Measurements from ENCODE around the gene CTAGE6.
"Not testable (repeated sequence)": the region's sequence is repeated elsewhere in the genome, so short reads cannot be mapped to it uniquely, and the experiment has no call there.

- TF ChIP-seq POLR2AphosphoS5 (IDR thresholded peaks at IDR 0.05; ENCODE audit: low read depth, low read length); TAF1 (IDR thresholded peaks at IDR 0.05; ENCODE audit: borderline replicate concordance, low read depth, low read length): not testable (repeated sequence)
Observed at GRCh38 chr7:143709895-143710294, 47.6 kb downstream of the CTAGE6 start.

All from GM12892 (cell line).